ENCODE measurements around the gene JUN. TPM values are rescaled to one million over a fixed set of nuclear protein-coding genes. Genes with fewer than 3 reads are reported as not detected.
A peak's percentile ranks its signal among the peaks of the same experiment; 100 is the strongest.

Gene JUN
- polyA plus RNA-seq, 1 donor (not counting 4 experiments of a cell fraction or from before 2014, with no cell fraction given) = 70.1 TPM

- peak overlapping the region; percentile 49 for H2AFZ ChIP-seq (ENCODE audit: control insufficient read depth, low read length)
- H3K4me3 ChIP-seq (ENCODE audit: control insufficient read depth in 2 of 3, extremely low read depth in 1 of 3, insufficient read depth in 2 of 3, low read depth in 1 of 3, low read length in 3 of 3) = no peak overlapping the region
- no peak overlapping the region for H3K9ac ChIP-seq (ENCODE audit: control insufficient read depth, extremely low read depth, insufficient read depth, low read length)
- H3K4me2 ChIP-seq (ENCODE audit: control insufficient read depth, extremely low read depth, insufficient read depth, low read depth, low read length) = peak overlapping the region; percentile 39
- H3K27ac ChIP-seq (ENCODE audit: control insufficient read depth, insufficient read depth, low read length) = peak overlapping the region; percentile 38
- dilution Hi-C loops (cut with MboI; ENCODE audit: extremely low pct_ligation_motif_present, low sequenced_read_pairs) = no loop called here
- TF ChIP-seq, protein P1, sequence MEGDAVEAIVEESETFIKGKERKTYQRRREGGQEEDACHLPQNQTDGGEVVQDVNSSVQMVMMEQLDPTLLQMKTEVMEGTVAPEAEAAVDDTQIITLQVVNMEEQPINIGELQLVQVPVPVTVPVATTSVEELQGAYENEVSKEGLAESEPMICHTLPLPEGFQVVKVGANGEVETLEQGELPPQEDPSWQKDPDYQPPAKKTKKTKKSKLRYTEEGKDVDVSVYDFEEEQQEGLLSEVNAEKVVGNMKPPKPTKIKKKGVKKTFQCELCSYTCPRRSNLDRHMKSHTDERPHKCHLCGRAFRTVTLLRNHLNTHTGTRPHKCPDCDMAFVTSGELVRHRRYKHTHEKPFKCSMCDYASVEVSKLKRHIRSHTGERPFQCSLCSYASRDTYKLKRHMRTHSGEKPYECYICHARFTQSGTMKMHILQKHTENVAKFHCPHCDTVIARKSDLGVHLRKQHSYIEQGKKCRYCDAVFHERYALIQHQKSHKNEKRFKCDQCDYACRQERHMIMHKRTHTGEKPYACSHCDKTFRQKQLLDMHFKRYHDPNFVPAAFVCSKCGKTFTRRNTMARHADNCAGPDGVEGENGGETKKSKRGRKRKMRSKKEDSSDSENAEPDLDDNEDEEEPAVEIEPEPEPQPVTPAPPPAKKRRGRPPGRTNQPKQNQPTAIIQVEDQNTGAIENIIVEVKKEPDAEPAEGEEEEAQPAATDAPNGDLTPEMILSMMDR (optimal IDR thresholded peaks at IDR 0.05 in 1 of 3, IDR thresholded peaks at IDR 0.05 in 1 of 3, conservative IDR thresholded peaks at IDR 0.05 in 1 of 3; ENCODE audit: extremely low read depth in 1 of 3, insufficient read depth in 2 of 3, low read length in 3 of 3) = no peak
- no peak for TF ChIP-seq EZH2 (IDR thresholded peaks at IDR 0.05; ENCODE audit: low read length)
- H3K79me2 ChIP-seq (ENCODE audit: control insufficient read depth, insufficient read depth, low read length) = no peaks in the 10 kb centered on the region
- peaks cover 33% of the 10 kb centered on the region for H3K4me1 ChIP-seq (ENCODE audit: control insufficient read depth, extremely low read depth, insufficient read depth, low read length)
- no peaks in the 10 kb centered on the region for H3K9me1 ChIP-seq (ENCODE audit: control insufficient read depth, extremely low read depth, insufficient read depth, low read length)
- no peaks in the 10 kb centered on the region for H3K9me3 ChIP-seq (ENCODE audit: control insufficient read depth, low read depth, low read length)
- DNase-seq (ENCODE audit: low read depth, low spot score) (no peak), FAIRE-seq (peak; percentile 43)
- no peaks in the 10 kb centered on the region for H3K36me3 ChIP-seq (ENCODE audit: control insufficient read depth in 2 of 2, extremely low read depth in 1 of 2, insufficient read depth in 2 of 2, low read length in 2 of 2)
- H4K20me1 ChIP-seq (ENCODE audit: control insufficient read depth, extremely low read depth, insufficient read depth, low read length) = no peaks in the 10 kb centered on the region
- H3K27me3 ChIP-seq (ENCODE audit: control insufficient read depth, extremely low read depth, insufficient read depth, low read length) = no peaks in the 10 kb centered on the region
These were observed 20.6 kb downstream of the JUN start for GRCh38 chr1:58763214-58763613.

DNA sequence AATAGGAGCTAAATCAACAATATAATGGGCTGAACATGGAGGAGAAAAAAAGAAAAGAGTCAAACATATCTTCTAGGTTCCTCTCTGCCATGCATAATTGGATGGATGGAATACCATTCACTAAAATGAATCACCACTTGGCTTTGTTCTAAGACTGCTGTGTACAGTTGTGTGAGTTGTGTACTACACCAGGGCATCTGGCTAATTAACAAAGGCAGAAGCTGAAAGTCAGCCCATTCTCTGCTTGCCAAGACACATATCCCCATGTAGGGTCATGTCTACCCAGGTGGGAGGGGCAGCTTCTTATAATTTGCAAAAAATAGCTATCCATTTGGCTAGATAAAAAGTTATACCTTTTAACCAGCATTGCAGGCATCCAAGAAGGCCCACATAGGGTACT lies 21.0 kb downstream of the JUN start:
- H3K27ac ChIP-seq (ENCODE audit: control insufficient read depth, insufficient read depth, low read length) = peak overlapping the region; percentile 38
- no peak overlapping the region for H3K9ac ChIP-seq (ENCODE audit: control insufficient read depth, extremely low read depth, insufficient read depth, low read length)
- H4K20me1 ChIP-seq (ENCODE audit: control insufficient read depth, extremely low read depth, insufficient read depth, low read length) = no peaks in the 10 kb centered on the region
- no peaks in the 10 kb centered on the region for H3K79me2 ChIP-seq (ENCODE audit: control insufficient read depth, insufficient read depth, low read length)
- FAIRE-seq (peak; percentile 87), DNase-seq (ENCODE audit: low read depth, low spot score) (no peak)
- dilution Hi-C loops (cut with MboI; ENCODE audit: extremely low pct_ligation_motif_present, low sequenced_read_pairs) = no loop called here
- H3K27me3 ChIP-seq (ENCODE audit: control insufficient read depth, extremely low read depth, insufficient read depth, low read length) = no peaks in the 10 kb centered on the region
- H3K9me1 ChIP-seq (ENCODE audit: control insufficient read depth, extremely low read depth, insufficient read depth, low read length) = no peaks in the 10 kb centered on the region
- no peak overlapping the region for H3K4me3 ChIP-seq (ENCODE audit: control insufficient read depth in 2 of 3, extremely low read depth in 1 of 3, insufficient read depth in 2 of 3, low read depth in 1 of 3, low read length in 3 of 3)
- H3K9me3 ChIP-seq (ENCODE audit: control insufficient read depth, low read depth, low read length) = no peaks in the 10 kb centered on the region
- no peaks in the 10 kb centered on the region for H3K36me3 ChIP-seq (ENCODE audit: control insufficient read depth in 2 of 2, extremely low read depth in 1 of 2, insufficient read depth in 2 of 2, low read length in 2 of 2)
- H3K4me2 ChIP-seq (ENCODE audit: control insufficient read depth, extremely low read depth, insufficient read depth, low read depth, low read length) = peak overlapping the region; percentile 39
- H2AFZ ChIP-seq (ENCODE audit: control insufficient read depth, low read length) = peak overlapping the region; percentile 49
- peaks cover 33% of the 10 kb centered on the region for H3K4me1 ChIP-seq (ENCODE audit: control insufficient read depth, extremely low read depth, insufficient read depth, low read length)
- TF ChIP-seq, protein P1 (optimal IDR thresholded peaks at IDR 0.05 in 1 of 3, IDR thresholded peaks at IDR 0.05 in 1 of 3, conservative IDR thresholded peaks at IDR 0.05 in 1 of 3; ENCODE audit: extremely low read depth in 1 of 3, insufficient read depth in 2 of 3, low read length in 3 of 3) = no peak
- no peak for TF ChIP-seq EZH2 (IDR thresholded peaks at IDR 0.05; ENCODE audit: low read length)
